Measurements from ENCODE around the gene NR2C2. TPM values are rescaled to one million over a fixed set of nuclear protein-coding genes. Genes with fewer than 3 reads are reported as not detected.

Gene NR2C2
- total RNA-seq, 1 experiment from 2014 or later = 38.5 TPM

DNA sequence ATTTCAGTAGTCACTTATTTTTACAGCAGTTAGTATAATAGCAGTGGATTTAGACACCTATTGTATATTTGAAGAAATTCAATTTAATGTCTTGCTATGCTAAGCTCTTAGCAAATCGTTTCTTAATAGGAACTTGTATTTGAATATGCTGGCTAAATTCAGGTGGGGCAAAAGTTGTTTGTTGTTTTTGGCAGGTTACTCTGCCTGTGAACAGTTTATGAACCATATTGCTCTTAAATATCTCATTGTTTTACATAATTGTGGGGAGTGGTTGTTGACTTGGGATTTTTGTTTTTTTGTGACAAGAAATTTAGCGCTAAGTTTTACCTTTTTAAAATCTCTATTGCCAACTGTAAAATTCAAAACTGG, 43.4 kb downstream of the NR2C2 start:
- no peak for DNase-seq
- H3K23ac ChIP-seq (ENCODE audit: insufficient read length, low read depth, low read length) = no peak overlapping the region
- H2BK5ac ChIP-seq (ENCODE audit: insufficient read length, low read length) = no peak overlapping the region
- H3K23me2 ChIP-seq (ENCODE audit: insufficient read length, low read depth, low read length, poor library complexity, severe bottlenecking) = no peaks in the 10 kb centered on the region
- H3K4me2 ChIP-seq (ENCODE audit: insufficient read depth, insufficient read length, low read length) = no peak overlapping the region
- TF ChIP-seq, protein P1, sequence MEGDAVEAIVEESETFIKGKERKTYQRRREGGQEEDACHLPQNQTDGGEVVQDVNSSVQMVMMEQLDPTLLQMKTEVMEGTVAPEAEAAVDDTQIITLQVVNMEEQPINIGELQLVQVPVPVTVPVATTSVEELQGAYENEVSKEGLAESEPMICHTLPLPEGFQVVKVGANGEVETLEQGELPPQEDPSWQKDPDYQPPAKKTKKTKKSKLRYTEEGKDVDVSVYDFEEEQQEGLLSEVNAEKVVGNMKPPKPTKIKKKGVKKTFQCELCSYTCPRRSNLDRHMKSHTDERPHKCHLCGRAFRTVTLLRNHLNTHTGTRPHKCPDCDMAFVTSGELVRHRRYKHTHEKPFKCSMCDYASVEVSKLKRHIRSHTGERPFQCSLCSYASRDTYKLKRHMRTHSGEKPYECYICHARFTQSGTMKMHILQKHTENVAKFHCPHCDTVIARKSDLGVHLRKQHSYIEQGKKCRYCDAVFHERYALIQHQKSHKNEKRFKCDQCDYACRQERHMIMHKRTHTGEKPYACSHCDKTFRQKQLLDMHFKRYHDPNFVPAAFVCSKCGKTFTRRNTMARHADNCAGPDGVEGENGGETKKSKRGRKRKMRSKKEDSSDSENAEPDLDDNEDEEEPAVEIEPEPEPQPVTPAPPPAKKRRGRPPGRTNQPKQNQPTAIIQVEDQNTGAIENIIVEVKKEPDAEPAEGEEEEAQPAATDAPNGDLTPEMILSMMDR (conservative IDR thresholded peaks at IDR 0.05) = no peak
- no peak overlapping the region for H2BK12ac ChIP-seq (ENCODE audit: insufficient read length, low read depth, low read length)
- H3K79me2 ChIP-seq (ENCODE audit: insufficient read depth, low read length) = peaks cover 3% of the 10 kb centered on the region
- no peaks in the 10 kb centered on the region for H3K9me3 ChIP-seq (ENCODE audit: control insufficient read depth, low read depth, low read length)
- Mint-ChIP-seq H3K27ac (no peak overlapping the region), H3K36me3 (ENCODE audit: insufficient read depth in 1 of 3, low read depth in 3 of 3) (peaks cover 0 to 3% (median 0%) of the 10 kb centered on the region in 3 experiments; a peak in 1 of 7 replicates), H3K4me3 (peak overlapping the region in 1 of 2 experiments; percentile 13; a peak in 2 of 5 replicates), H3K4me1 (peaks cover 32 to 38% of the 10 kb centered on the region in 2 experiments), H3K9me3 (no peaks in the 10 kb centered on the region), H3K27me3 (ENCODE audit: low read depth) (no peaks in the 10 kb centered on the region; the same call in 1 of the 2 replicates)
- peaks cover 3% of the 10 kb centered on the region; the same call in 1 of the 2 replicates for H3K4me1 ChIP-seq (ENCODE audit: insufficient read depth, low read length)
- no peak overlapping the region for H3K4ac ChIP-seq (ENCODE audit: low read depth, low read length)
- H3K14ac ChIP-seq (ENCODE audit: insufficient read depth, low read length) = no peak overlapping the region
- H3K56ac ChIP-seq (ENCODE audit: insufficient read length, low read depth, low read length) = no peak overlapping the region
- peaks cover 3% of the 10 kb centered on the region for H3K79me1 ChIP-seq (ENCODE audit: insufficient read depth, low read depth, low read length, poor library complexity, severe bottlenecking)
- H3K9ac ChIP-seq (ENCODE audit: extremely low read depth, insufficient read length, low read length) = no peak overlapping the region
- H4K8ac ChIP-seq (replicated peaks; ENCODE audit: insufficient read length, low read depth, low read length) = no peak overlapping the region
- WGBS (ENCODE audit: extremely low coverage, insufficient read length, low lambda C conversion rate) = no CpG with 5 or more reads among the region's 2 CpGs
- H3T11ph ChIP-seq (ENCODE audit: low read length) = no peak overlapping the region
- no peak overlapping the region for H2BK15ac ChIP-seq (ENCODE audit: low read depth, low read length)
- H4K91ac ChIP-seq (ENCODE audit: insufficient read length, low read depth, low read length) = no peak overlapping the region
- no peak overlapping the region for H2AK5ac ChIP-seq (ENCODE audit: insufficient read length, low read length)
- H4K20me1 ChIP-seq (ENCODE audit: control insufficient read depth, insufficient read depth, insufficient read length) = no peaks in the 10 kb centered on the region
- no peak overlapping the region for H3K18ac ChIP-seq (ENCODE audit: insufficient read length, low read depth, low read length)
- H3K27me3 ChIP-seq (ENCODE audit: insufficient read depth, low read length) = no peaks in the 10 kb centered on the region; the same call in 1 of the 2 replicates
- no peak overlapping the region for H2BK120ac ChIP-seq (ENCODE audit: low read depth, low read length, poor library complexity, severe bottlenecking)
- no peak overlapping the region for H4K5ac ChIP-seq (ENCODE audit: insufficient read length, low read depth, low read length)
- no peak overlapping the region for H2AFZ ChIP-seq (ENCODE audit: low read length)
- H3K27ac ChIP-seq (ENCODE audit: insufficient read length, low read depth, low read length) = no peak overlapping the region
- H2BK20ac ChIP-seq (ENCODE audit: low read depth, low read length, poor library complexity, severe bottlenecking) = no peak overlapping the region

All from H9 (cell line).